DMS153 treated with DMSO at 0.1 percent for 48 hours (cell line): ENCODE data around the gene HSPD1.
"Not testable (repeated sequence)": the region's sequence is repeated elsewhere in the genome, so short reads cannot be mapped to it uniquely, and the experiment has no call there.

ENCODE experiments used
- DNase-seq: peaks from one replicate; lab custom pipeline; 2025; ENCODE audit not compliant: unreplicated experiment; lab: John Stamatoyannopoulos, UW

The HSPD1 gene

GRCh38 chr2:197497326-197497725 lies 2.3 kb downstream of the HSPD1 start:
- no peak for DNase-seq

DNA sequence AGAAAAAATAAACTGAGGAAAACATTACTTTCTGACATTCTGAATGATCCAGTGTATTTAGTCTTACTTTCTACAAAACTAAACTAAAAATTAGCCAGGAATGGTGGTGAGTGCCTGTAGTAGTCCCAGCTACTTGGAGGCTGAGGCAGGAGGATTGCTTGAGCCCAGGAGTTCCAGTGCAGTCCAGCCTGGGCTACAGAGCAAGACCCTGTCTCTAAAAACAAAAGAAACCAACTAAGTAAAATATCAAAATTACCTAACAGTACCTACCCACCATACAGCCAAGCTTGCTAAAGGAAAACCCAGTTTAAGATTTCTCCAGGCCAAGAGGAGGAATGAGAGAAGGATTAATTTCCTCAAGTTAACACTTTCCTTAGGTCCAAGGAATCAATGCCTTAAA lies 2.9 kb downstream of the HSPD1 start:
- DNase-seq: no peak

DNA sequence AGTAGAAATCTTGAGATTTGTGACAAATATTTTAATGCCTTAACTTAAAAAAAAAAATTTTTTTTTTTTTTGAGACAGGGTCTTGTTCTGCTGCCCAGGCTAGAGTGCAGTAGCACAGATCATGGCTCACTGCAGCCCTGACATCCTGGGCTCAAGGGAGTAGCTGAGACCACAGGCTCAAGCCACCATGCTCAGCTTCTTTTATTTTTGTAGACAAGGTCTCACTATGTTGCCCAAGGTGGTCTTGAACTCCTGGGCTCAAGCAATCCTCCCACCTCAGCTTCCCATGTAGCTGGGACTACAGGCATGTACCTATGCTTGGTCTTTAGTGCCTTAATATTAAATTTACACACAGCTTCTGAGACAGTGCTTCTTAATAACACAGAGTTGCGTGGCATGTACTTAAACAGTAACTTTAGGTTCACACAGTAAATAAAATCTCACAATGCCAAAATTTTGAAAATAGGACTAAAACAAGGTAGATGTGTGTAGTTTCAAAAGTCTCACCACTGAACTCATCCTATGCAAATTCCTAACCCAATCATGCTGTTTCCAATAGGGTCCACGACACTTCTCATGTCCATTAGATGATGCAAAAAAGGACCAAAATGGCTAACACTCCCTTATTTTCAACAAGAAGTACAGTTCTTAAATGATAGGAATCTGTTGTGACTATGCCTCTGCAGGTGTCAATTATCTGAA lies 4.1 kb downstream of the HSPD1 start:
- DNase-seq: no peak

DNA sequence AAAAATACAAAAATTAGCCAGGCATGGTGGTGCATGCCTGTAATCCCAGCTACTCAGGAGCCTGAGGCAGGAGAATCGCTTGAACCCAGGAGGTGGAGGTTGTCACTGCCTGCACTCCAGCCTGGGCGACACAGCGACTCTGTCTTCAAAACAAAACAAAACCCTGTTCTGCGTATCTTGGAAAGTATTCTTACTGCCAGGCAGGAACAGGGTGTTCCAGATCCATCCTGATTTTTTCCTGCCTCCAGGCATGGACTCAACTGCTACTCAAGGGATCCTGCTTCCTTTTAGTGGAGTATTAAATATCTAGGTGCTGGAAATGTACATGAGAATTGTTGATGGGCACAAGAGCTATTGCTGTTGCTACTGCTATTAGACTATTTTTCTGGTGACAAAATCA lies 12.3 kb downstream of the HSPD1 start:
- no peak for DNase-seq

GRCh38 chr2:197486175-197486574 lies 13.5 kb downstream of the HSPD1 start:
- no peak for DNase-seq

DNA sequence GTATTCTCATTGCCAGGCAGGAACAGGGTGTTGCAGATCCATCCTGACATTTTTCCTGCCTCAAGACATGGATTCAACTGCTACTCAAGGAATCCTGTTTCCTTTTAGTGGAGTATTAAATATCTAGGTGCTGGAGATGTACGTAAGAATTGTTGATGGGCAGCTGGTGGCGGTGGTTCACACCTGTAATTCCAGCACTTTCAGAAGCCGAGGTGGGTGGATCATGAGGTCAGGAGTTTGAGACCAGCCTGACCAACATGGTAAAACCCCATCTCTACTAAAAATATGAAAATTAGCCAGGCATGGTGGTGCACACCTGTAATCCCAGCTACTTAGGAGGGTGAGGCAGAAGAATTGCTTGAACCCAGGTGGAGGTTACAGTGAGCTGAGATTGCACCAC lies 15.4 kb downstream of the HSPD1 start:
- not testable (repeated sequence) for DNase-seq

- DNase-seq: no peak
Measured at GRCh38 chr2:197480165-197481036, 19.2 kb downstream of the HSPD1 start.

DNA sequence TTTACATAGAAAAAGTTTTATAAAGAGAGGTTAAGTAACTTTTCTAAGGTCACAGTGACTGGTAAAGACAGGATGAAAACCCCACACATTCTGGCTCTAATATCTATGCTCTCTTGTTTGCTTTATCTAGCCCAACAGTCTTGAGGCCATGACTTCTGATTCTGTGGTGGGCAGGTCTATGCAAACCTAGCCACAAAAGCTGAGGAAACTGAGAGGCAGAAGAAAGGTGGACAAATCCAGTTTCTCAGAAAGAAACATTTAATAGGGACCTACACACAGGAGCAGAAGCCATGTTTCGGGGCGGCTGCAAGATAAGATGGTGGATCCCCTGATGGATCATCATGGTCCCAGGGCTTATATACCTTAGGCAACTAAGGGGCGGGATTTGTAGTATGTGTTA lies 21.8 kb downstream of the HSPD1 start:
- DNase-seq: no peak

- no peak for DNase-seq
Measured at GRCh38 chr2:197472166-197472565, 27.5 kb downstream of the HSPD1 start.

- no peak for DNase-seq
Measured at GRCh38 chr2:197464175-197464574, 35.5 kb downstream of the HSPD1 start.

DNA sequence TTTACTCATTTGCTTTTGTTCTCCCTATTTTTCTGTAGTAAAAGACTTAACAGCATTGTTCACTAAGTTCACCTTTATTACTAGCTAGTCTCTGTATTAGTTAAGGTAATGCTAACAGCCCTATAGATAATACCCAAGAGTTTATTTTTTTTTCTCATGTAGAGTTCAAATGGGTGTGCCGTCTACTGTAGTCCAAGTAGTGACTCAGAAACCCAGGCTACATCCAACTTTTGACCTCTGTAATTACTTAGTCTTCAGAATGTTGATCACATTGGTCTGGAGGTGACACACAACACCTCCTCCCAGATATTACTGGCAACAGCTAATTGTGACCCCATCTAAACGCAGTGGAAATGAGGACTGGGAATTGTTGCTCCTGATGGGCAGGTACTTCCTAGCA lies 38.6 kb downstream of the HSPD1 start:
- no peak for DNase-seq

- no peak for DNase-seq
Measured at GRCh38 chr2:197460649-197461048, 39.0 kb downstream of the HSPD1 start.

DNA sequence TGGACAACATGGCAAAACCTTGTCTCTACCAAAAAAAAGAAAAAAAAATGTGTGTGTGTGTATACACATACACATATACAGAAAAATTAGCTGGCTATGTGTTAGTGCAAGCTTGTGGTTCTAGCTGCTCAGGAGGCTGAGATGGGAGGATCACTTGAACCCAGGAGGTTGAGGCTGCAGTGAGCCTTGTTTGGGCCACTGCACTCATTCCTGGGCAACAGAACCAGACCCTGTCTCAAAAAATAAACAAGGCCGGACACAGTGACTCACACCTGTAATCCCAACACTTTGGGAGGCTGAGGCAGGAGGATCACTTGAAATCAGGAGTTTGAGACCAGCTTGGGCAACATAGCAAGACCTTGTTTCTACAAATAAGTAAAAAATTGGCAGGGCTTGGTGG lies 44.2 kb downstream of the HSPD1 start:
- no peak for DNase-seq

- no peak for DNase-seq
Measured at GRCh38 chr2:197454923-197455322, 44.7 kb downstream of the HSPD1 start.

GRCh38 chr2:197453914-197454398 lies 45.7 kb downstream of the HSPD1 start:
- DNase-seq: no peak

GRCh38 chr2:197453123-197453913 lies 46.3 kb downstream of the HSPD1 start, which contains the start of gene COQ10B:
Gene COQ10B, plus strand, starts transcription at chr2:197453552. Its CDS starts 9 bp downstream, at chr2:197453561.
- peak; percentile 97 for DNase-seq

DNA sequence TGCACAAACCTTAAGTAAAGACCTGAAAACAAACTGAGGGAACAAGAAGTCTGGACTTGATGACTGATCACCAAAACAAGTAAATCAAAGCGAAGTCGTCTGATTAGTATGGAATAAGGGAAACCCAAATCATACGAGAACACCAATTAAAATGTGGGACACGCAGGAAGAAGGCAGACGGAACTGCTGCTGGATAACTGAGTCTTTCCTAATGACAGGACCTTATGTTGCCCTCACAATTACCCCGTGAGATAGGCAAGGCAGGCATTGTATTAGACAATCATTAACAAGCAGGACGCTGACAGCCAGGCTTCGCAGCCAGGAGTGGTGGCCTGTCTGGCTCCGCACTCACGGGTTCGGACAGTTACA lies 46.9 kb downstream of the HSPD1 start:
- DNase-seq: no peak

- DNase-seq: not testable (repeated sequence)
Measured at GRCh38 chr2:197450935-197451358, 48.7 kb downstream of the HSPD1 start.

DNA sequence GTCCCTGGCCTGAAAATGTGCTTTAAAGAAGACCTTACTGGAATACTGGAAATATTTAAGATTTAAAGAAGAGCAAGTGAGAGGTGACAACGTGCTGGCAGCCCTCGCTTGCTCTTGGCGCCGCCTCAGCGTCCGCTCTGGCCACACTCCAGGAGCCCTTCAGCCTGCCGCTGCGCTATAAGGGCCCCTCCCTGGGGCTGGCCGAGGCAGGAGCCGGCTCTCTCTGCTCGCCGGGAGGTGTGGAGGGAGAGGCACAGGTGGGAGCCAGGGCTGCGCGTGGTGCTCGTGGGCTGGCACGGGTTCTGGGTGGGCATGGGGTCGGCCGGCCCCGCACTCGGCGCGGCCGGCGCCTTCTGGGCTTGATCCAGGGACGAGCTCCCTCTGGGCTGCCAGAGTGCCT lies 49.2 kb downstream of the HSPD1 start:
- DNase-seq: no peak

DNA sequence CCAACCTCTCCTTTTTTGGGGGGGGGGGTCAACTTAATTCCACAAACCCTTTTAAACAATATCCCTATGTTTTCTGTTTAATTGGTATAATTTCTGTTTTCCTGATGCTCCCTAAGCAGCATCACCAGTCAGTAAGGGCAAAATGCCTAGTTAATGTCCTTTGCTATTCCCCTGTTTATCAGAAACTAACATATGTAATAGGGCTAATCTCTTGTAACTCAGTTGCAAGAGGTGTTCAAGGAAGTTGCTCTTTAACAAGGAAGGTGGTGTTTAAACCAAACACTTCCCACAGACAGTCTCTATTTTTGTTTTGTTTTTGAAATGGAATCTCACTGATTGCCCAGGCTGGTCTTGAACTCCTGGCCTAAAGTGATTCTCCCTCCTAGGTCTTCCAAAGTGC lies 52.8 kb downstream of the HSPD1 start:
- no peak for DNase-seq

- DNase-seq: no peak
Measured at GRCh38 chr2:197445746-197446145, 53.9 kb downstream of the HSPD1 start.
